Measurements from ENCODE around the gene C10orf67.

- TF ChIP-seq OSR1 (CRISPR knock-in tag; IDR thresholded peaks at IDR 0.05) (no peak), ZFP30 (CRISPR knock-in tag; IDR thresholded peaks at IDR 0.05) (no peak), ZNF565 (CRISPR knock-in tag; conservative IDR thresholded peaks at IDR 0.05; ENCODE audit: low read depth) (no peak), ZFP3 (CRISPR knock-in tag; IDR thresholded peaks at IDR 0.05) (no peak), ZNF70 (CRISPR knock-in tag; IDR thresholded peaks at IDR 0.05) (no peak), CREB5 (CRISPR knock-in tag; IDR thresholded peaks at IDR 0.05; ENCODE audit: low read depth) (no peak), PPARA (CRISPR knock-in tag; IDR thresholded peaks at IDR 0.05; ENCODE audit: borderline replicate concordance) (no peak), ISL1 (CRISPR knock-in tag; IDR thresholded peaks at IDR 0.05) (no peak), CSDC2 (CRISPR knock-in tag; IDR thresholded peaks at IDR 0.05) (no peak), ARNTL (CRISPR knock-in tag; IDR thresholded peaks at IDR 0.05; ENCODE audit: borderline replicate concordance, low read depth) (no peak), TCF4 (CRISPR knock-in tag; IDR thresholded peaks at IDR 0.05; ENCODE audit: borderline replicate concordance) (no peak)
- TF ChIP-seq, protein P1, sequence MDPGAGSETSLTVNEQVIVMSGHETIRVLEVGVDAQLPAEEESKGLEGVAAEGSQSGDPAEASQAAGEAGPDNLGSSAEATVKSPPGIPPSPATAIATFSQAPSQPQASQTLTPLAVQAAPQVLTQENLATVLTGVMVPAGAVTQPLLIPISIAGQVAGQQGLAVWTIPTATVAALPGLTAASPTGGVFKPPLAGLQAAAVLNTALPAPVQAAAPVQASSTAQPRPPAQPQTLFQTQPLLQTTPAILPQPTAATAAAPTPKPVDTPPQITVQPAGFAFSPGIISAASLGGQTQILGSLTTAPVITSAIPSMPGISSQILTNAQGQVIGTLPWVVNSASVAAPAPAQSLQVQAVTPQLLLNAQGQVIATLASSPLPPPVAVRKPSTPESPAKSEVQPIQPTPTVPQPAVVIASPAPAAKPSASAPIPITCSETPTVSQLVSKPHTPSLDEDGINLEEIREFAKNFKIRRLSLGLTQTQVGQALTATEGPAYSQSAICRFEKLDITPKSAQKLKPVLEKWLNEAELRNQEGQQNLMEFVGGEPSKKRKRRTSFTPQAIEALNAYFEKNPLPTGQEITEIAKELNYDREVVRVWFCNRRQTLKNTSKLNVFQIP (CRISPR knock-in tag; IDR thresholded peaks at IDR 0.05; ENCODE audit: borderline replicate concordance, low read depth): no peak
- TF ChIP-seq, protein P2, sequence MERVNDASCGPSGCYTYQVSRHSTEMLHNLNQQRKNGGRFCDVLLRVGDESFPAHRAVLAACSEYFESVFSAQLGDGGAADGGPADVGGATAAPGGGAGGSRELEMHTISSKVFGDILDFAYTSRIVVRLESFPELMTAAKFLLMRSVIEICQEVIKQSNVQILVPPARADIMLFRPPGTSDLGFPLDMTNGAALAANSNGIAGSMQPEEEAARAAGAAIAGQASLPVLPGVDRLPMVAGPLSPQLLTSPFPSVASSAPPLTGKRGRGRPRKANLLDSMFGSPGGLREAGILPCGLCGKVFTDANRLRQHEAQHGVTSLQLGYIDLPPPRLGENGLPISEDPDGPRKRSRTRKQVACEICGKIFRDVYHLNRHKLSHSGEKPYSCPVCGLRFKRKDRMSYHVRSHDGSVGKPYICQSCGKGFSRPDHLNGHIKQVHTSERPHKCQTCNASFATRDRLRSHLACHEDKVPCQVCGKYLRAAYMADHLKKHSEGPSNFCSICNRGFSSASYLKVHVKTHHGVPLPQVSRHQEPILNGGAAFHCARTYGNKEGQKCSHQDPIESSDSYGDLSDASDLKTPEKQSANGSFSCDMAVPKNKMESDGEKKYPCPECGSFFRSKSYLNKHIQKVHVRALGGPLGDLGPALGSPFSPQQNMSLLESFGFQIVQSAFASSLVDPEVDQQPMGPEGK (CRISPR knock-in tag; IDR thresholded peaks at IDR 0.05; ENCODE audit: borderline replicate concordance): no peak
Observed at GRCh38 chr10:23317416-23317815, 27.2 kb downstream of the C10orf67 start.
